Testis (tissue), 3 donors: Measurements from ENCODE around the gene ZNF337. TPM values are rescaled to one million over a fixed set of nuclear protein-coding genes. Genes with fewer than 3 reads are reported as not detected.
"Not testable (repeated sequence)": the region's sequence is repeated elsewhere in the genome, so short reads cannot be mapped to it uniquely, and the experiment has no call there.

ENCODE experiments used
- DNase-seq: peaks from one replicate; pipeline ENCODE4 v3.0.0-alpha.2; 2019
- H3K27ac ChIP-seq, 2 donors: fragments of 200-600 bp; sonication (generic); one replicate each; pipeline ENCODE4 v1.5.1; 2019
- H3K27me3 ChIP-seq: fragments of 200-600 bp; sonication (generic); one replicate; pipeline ENCODE4 v1.5.1; 2019
- H3K36me3 ChIP-seq: fragments of 200-600 bp; sonication (generic); one replicate; pipeline ENCODE4 v1.5.1; 2017; ENCODE audit warnings: low read depth; ENCODE audit errors: missing control alignments
- H3K4me1 ChIP-seq: fragments of 200-600 bp; sonication (generic); one replicate; pipeline ENCODE4 v1.5.1; 2019
- H3K4me3 ChIP-seq, 2 donors: fragments of 200-600 bp; sonication (generic); one replicate each; pipeline ENCODE4 v1.5.1; 2017 to 2019
- H3K9me3 ChIP-seq: fragments of 200-600 bp; sonication (generic); one replicate; pipeline ENCODE4 v1.5.1; 2017
- POLR2A ChIP-seq: fragments of 450-650 bp; IDR thresholded peaks from one replicate; pipeline ENCODE4 v1.6.1; 2017; ENCODE audit warnings: antibody characterized with exemption, mild to moderate bottlenecking, moderate library complexity
- WGBS, 2 donors: methylation state at CpG; one replicate each; pipeline ENCODE4 v1.1.5; 2018; 5-methylcytosine and 5-hydroxymethylcytosine counted together
- intact Hi-C: fragments of 100-400 bp; cut with DNase I; formaldehyde crosslinking; loops from one replicate; pipeline ENCODE4 v1.15.1; 2023; ENCODE audit warnings: low total_unique reads
- polyA plus RNA-seq: library from polyadenylated mRNA; stranded (reverse); fragments of 350-450 nt; fragmentation: Illumina TruSeq; extraction: RNeasy Lipid Tissue Mini Kit (QIAGEN cat#74804); gene quantifications from one replicate; pipeline ENCODE4 v1.2.3, GENCODE V29; 2014; ENCODE audit warnings: low read depth, low replicate concordance; ENCODE audit not compliant: insufficient read depth
- total RNA-seq, 2 donors: library from RNA; depleted of rRNA; stranded (reverse); fragments of >200 nt; gene quantifications; one replicate each; pipeline ENCODE4 v1.2.3, GENCODE V29; 2016
- TF ChIP-seq, protein P1 (sequence below), 3 experiments: fragments of 450-650 bp in 2 of 3; fragments of 200-600 bp in 1 of 3; sonication (generic) in 1 of 3; IDR thresholded peaks; one replicate each; pipeline ENCODE4 v1.5.1; 2016 to 2019; ENCODE audit warnings: antibody characterized with exemption in 3 of 3, mild to moderate bottlenecking in 2 of 3, moderate library complexity in 1 of 3

ZNF337 gene
- total and polyA plus RNA-seq, 3 donors from 2014 or later: 11.3 to 21.4 (median 19.9) TPM

DNA sequence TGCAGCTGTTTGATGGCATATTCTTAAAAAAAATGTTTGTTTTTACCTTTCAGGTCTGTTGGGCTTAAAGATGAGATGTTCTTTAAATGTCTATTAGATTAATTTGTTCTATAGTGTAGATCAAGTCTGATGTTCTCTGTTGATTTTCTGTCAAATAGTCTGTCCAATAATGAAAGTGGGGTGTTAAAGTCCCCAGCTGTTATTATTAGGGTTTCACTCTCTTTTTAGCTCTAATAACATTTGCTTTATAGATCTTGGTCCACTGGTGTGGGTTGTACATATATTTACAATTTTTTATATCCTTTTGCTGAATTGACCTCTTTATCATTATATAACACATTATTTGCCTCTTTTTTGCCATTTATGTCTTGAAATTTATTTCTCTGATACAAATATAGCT is 11.0 kb upstream of the ZNF337 start:
- DNase-seq: no peak
- H3K4me1 ChIP-seq: no peaks in the 10 kb centered on the region
- H3K27me3 ChIP-seq: no peaks in the 10 kb centered on the region
- H3K27ac ChIP-seq: no peak overlapping the region
- intact Hi-C loops: no loop called here
- H3K36me3 ChIP-seq: no peaks in the 10 kb centered on the region
- TF ChIP-seq POLR2A: no peak
- TF ChIP-seq, protein P1, sequence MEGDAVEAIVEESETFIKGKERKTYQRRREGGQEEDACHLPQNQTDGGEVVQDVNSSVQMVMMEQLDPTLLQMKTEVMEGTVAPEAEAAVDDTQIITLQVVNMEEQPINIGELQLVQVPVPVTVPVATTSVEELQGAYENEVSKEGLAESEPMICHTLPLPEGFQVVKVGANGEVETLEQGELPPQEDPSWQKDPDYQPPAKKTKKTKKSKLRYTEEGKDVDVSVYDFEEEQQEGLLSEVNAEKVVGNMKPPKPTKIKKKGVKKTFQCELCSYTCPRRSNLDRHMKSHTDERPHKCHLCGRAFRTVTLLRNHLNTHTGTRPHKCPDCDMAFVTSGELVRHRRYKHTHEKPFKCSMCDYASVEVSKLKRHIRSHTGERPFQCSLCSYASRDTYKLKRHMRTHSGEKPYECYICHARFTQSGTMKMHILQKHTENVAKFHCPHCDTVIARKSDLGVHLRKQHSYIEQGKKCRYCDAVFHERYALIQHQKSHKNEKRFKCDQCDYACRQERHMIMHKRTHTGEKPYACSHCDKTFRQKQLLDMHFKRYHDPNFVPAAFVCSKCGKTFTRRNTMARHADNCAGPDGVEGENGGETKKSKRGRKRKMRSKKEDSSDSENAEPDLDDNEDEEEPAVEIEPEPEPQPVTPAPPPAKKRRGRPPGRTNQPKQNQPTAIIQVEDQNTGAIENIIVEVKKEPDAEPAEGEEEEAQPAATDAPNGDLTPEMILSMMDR (IDR thresholded peaks at IDR 0.05): no peak
- H3K4me3 ChIP-seq: no peak overlapping the region
- H3K9me3 ChIP-seq: no peaks in the 10 kb centered on the region

DNA sequence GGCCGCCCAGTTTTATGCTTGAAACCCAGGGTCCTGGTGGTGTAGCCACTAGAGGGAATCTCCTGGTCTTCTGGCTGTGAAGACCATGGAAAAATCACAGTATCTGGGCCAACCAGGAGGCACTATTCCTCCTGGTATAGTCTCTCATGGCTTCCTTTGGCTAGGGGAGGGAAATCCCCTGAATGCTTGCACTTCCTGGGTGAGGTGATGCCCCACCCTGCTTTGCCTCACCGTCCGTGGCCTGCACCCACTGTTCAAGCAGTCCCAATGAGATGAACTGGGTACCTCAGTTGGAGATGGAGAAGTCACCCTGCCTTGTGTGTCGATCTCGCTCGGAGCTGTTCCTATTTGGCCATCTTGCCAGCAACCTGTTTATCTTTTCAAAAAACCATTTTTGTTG is 10.1 kb upstream of the ZNF337 start:
- no peak for DNase-seq
- Histone ChIP-seq H3K9me3 (no peaks in the 10 kb centered on the region), H3K36me3 (no peaks in the 10 kb centered on the region), H3K27ac (no peak overlapping the region), H3K4me3 (no peak overlapping the region), H3K4me1 (no peaks in the 10 kb centered on the region), H3K27me3 (no peaks in the 10 kb centered on the region)
- 94 to 96% methylated on average over 6 of the region's 6 CpGs for WGBS, 2 donors
- intact Hi-C loops: no loop called here
- TF ChIP-seq POLR2A: no peak
- TF ChIP-seq, protein P1 (IDR thresholded peaks at IDR 0.05): no peak

DNA sequence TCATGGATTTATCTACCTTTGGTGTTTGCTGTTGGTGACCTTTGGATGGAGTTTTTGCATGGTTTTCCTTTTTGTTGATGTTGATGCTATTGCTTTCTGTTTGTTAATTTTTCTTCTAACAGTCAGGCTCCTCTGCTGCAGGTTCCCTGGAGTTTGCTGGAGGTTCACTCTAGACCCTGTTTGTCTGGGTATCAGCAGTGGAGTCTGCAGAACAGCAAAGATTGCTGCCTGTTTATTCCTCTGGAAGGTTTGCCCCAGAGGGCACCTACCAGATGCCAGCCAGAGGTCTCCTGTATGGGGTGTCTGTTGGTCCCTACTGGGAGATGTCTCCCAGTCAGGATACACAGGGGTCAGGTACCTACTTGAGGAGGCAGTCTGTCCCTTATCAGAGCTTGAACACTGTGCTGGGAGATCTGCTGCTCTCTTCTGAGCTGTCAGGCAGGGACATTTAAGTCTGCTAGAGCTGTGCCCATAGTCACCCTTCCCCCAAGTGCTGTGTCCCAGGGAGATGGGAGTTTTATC is 9.2 kb upstream of the ZNF337 start:
- Histone ChIP-seq H3K27me3 (no peaks in the 10 kb centered on the region), H3K27ac (no peak overlapping the region), H3K4me1 (no peaks in the 10 kb centered on the region), H3K36me3 (no peaks in the 10 kb centered on the region), H3K9me3 (no peaks in the 10 kb centered on the region), H3K4me3 (no peak overlapping the region)
- no peak for DNase-seq
- intact Hi-C loops: no loop called here
- TF ChIP-seq POLR2A: no peak
- TF ChIP-seq, protein P1 (IDR thresholded peaks at IDR 0.05): no peak

DNA sequence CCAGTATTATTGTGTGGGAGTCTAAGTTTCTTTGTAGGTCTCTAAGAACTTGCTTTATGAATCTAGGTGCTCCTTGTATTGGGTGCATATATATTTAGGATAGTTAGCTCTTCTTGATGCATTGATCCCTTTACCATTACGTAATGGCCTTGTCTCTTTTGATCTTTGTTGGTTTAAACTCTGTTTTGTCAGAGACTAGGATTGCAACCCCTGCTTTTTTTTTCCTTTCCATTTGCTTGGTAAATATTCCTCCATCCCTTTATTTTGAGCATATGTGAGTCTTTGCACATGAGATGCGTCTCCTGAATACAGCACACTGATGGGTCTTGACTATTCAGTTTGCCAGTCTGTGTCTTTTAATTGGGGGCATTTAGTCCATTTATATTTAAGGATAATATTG is 7.7 kb upstream of the ZNF337 start:
- intact Hi-C loops, H3K27me3 ChIP-seq: not testable (repeated sequence)
- WGBS, 2 donors: 93 to 97% methylated on average over 2 of the region's 2 CpGs

DNA sequence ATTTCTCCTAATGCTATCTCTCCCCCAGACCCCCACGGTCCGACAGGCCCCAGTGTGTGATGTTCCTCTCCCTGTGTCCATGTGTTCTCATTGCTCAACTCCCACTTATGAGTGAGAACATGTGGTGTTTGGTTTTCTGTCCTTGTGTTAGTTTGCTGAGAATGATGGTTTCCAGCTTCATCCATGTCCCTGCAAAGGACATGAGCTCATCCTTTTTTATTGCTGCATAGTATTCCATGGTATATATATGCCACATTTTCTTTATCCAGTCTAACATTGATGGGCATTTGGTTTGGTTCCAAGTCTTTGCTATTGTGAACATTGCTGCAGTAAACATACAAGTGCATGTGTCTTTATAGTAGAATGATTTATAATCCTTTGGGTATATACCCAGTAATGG is 4.2 kb upstream of the ZNF337 start:
- intact Hi-C loops, H3K9me3 ChIP-seq: not testable (repeated sequence)

More for the DNA sequence above, 7.7 kb upstream of the ZNF337 start:
- H3K36me3 ChIP-seq, DNase-seq, H3K27ac ChIP-seq, H3K4me1 ChIP-seq, H3K9me3 ChIP-seq, H3K4me3 ChIP-seq: not testable (repeated sequence)

DNA sequence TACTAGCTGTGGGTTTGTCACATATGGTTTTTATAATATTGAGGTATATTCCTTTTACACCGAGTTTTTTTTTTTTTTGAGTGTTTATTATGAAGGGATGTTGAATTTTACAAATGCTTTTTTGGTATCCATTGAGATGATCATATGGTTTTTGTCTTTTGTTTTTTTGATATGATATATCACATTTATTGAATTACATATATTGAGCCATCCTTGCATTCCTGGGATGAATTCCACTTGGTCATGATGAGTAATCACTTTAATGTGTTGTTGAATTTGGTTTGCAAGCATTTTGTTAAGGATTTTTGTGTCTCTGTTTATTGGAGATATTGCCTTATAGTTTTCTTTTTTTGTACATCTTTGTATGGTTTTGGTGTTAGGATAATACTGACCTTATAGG is 3.3 kb upstream of the ZNF337 start:
- 69 to 72% methylated on average over 1 of the region's 1 CpG for WGBS, 2 donors
- TF ChIP-seq, protein P1 (IDR thresholded peaks at IDR 0.05): no peak
- no peak for TF ChIP-seq POLR2A
- Histone ChIP-seq H3K4me3 (no peak overlapping the region), H3K36me3 (no peaks in the 10 kb centered on the region), H3K27ac (no peak overlapping the region), H3K9me3 (no peaks in the 10 kb centered on the region), H3K4me1 (no peaks in the 10 kb centered on the region), H3K27me3 (no peaks in the 10 kb centered on the region)
- DNase-seq: no peak
- intact Hi-C loops: no loop called here

More for the DNA sequence above, 4.2 kb upstream of the ZNF337 start:
- H3K4me3 ChIP-seq, H3K36me3 ChIP-seq, H3K27ac ChIP-seq, DNase-seq, H3K4me1 ChIP-seq, H3K27me3 ChIP-seq: not testable (repeated sequence)
- 81 to 91% methylated on average over 2 of the region's 2 CpGs for WGBS, 2 donors
